GM23338 (cell line): ENCODE results near the gene LHX3. TPM values are rescaled to one million over a fixed set of nuclear protein-coding genes. Genes with fewer than 3 reads are reported as not detected.

Experiments used
- ATAC-seq: fragments of 200-7000 bp; cut with Tn5 transposase; 3 replicates; pipeline ENCODE4 v1.9.1; 2020
- DNase-seq: peaks from one replicate; pipeline ENCODE4 v3.0.0-alpha.2; 2015; ENCODE audit warnings: low spot score
- H2AFZ ChIP-seq: fragments of 200-600 bp; sonication (generic); 2 replicates; pipeline ENCODE4 v1.8.0; 2016; ENCODE audit warnings: antibody characterized with exemption, mild to moderate bottlenecking, moderate library complexity
- H3F3A ChIP-seq: fragments of 200-600 bp; sonication (generic); replicated peaks from 2 replicates; pipeline ENCODE4 v1.8.0; 2017; ENCODE audit warnings: antibody characterized with exemption, mixed run types, low read depth
- H3K27ac ChIP-seq: fragments of 200-600 bp; sonication (generic); 2 replicates; pipeline ENCODE4 v1.6.1; 2016; ENCODE audit warnings: low read depth
- H3K27me3 ChIP-seq: fragments of 200-600 bp; sonication (generic); 2 replicates; pipeline ENCODE4 v1.8.0; 2016; ENCODE audit warnings: mild to moderate bottlenecking, mixed run types, moderate library complexity; ENCODE audit not compliant: insufficient read depth
- H3K36me3 ChIP-seq: fragments of 200-600 bp; sonication (generic); 2 replicates; pipeline ENCODE4 v1.8.0; 2016; ENCODE audit warnings: mild to moderate bottlenecking; ENCODE audit not compliant: insufficient read depth
- H3K4me1 ChIP-seq: fragments of 200-600 bp; sonication (generic); 2 replicates; pipeline ENCODE4 v1.8.0; 2016; ENCODE audit warnings: mild to moderate bottlenecking, moderate library complexity; ENCODE audit not compliant: insufficient read depth
- H3K4me2 ChIP-seq: fragments of 200-600 bp; sonication (generic); 2 replicates; pipeline ENCODE4 v1.7.1; 2017; ENCODE audit warnings: mixed run types
- H3K4me3 ChIP-seq: fragments of 200-600 bp; sonication (generic); 2 replicates; pipeline ENCODE4 v1.6.1; 2016; ENCODE audit warnings: mixed run types
- H3K79me2 ChIP-seq: fragments of 200-600 bp; sonication (generic); replicated peaks from 2 replicates; pipeline ENCODE4 v1.8.0; 2017; ENCODE audit warnings: mild to moderate bottlenecking; ENCODE audit not compliant: insufficient read depth
- H3K9me2 ChIP-seq: fragments of 200-600 bp; sonication (generic); 2 replicates; pipeline ENCODE4 v1.8.0; 2017; ENCODE audit not compliant: insufficient read depth
- H4K20me1 ChIP-seq: fragments of 200-600 bp; sonication (generic); replicated peaks from 2 replicates; pipeline ENCODE4 v1.8.0; 2017; ENCODE audit warnings: mild to moderate bottlenecking; ENCODE audit not compliant: insufficient read depth
- H3K27ac Mint-ChIP-seq: 2 replicates; pipeline ENCODE4 v1.8.0; 2020; ENCODE audit warnings: inconsistent platforms, mild to moderate bottlenecking, moderate library complexity, mixed read lengths
- H3K27me3 Mint-ChIP-seq: 3 replicates; pipeline ENCODE4 v1.8.0; 2022; ENCODE audit warnings: low read depth, mild to moderate bottlenecking, moderate library complexity, mixed read lengths, inconsistent platforms; ENCODE audit not compliant: insufficient read depth, poor library complexity
- H3K36me3 Mint-ChIP-seq: 3 replicates; pipeline ENCODE4 v1.8.0; 2021; ENCODE audit warnings: low read depth, mild to moderate bottlenecking, inconsistent platforms, moderate library complexity, mixed read lengths
- H3K4me1 Mint-ChIP-seq: 3 replicates; pipeline ENCODE4 v1.8.0; 2020; ENCODE audit warnings: mild to moderate bottlenecking, inconsistent platforms, mixed read lengths
- H3K4me3 Mint-ChIP-seq: 3 replicates; pipeline ENCODE4 v1.8.0; 2021; ENCODE audit warnings: moderate library complexity, mild to moderate bottlenecking, inconsistent platforms, mixed read lengths
- H3K9me3 Mint-ChIP-seq: 3 replicates; pipeline ENCODE4 v1.8.0; 2020; ENCODE audit warnings: moderate library complexity, mild to moderate bottlenecking, inconsistent platforms, mixed read lengths
- CREB1 ChIP-seq: fragments of 250-450 bp; sonication (Bioruptor Pico); IDR thresholded peaks from 2 replicates; pipeline ENCODE4 v1.5.0; 2020; ENCODE audit warnings: low read depth, mild to moderate bottlenecking, moderate library complexity
- EZH2 ChIP-seq: fragments of 200-600 bp; sonication (generic); IDR thresholded peaks from one replicate; pipeline ENCODE4 v1.8.0; 2017; ENCODE audit warnings: antibody characterized with exemption, mild to moderate bottlenecking, low read depth; ENCODE audit not compliant: unreplicated experiment
- EZH2phosphoT487 ChIP-seq: fragments of 200-600 bp; sonication (generic); IDR thresholded peaks from one replicate; pipeline ENCODE4 v1.8.1; 2018; ENCODE audit warnings: antibody characterized with exemption; ENCODE audit not compliant: unreplicated experiment
- JUNB ChIP-seq: IDR thresholded peaks from one replicate; pipeline ENCODE4 v1.6.1; 2016; ENCODE audit warnings: antibody characterized with exemption; ENCODE audit not compliant: unreplicated experiment
- NANOG ChIP-seq: IDR thresholded peaks from 2 replicates; pipeline ENCODE4 v1.6.1; 2016; ENCODE audit warnings: antibody characterized with exemption, borderline replicate concordance
- POLR2AphosphoS5 ChIP-seq: IDR thresholded peaks from 2 replicates; pipeline ENCODE4 v1.6.1; 2016; ENCODE audit warnings: antibody characterized with exemption, low read depth
- STAT1 ChIP-seq: IDR thresholded peaks from one replicate; pipeline ENCODE4 v1.6.1; 2016; ENCODE audit warnings: antibody characterized with exemption; ENCODE audit not compliant: unreplicated experiment
- ZNF114 ChIP-seq: fragments of 250-450 bp; sonication (Bioruptor Pico); IDR thresholded peaks from 2 replicates; pipeline ENCODE4 v1.5.0; 2020; ENCODE audit warnings: mild to moderate bottlenecking, moderate library complexity
- ZNF331 ChIP-seq: fragments of 250-450 bp; sonication (Bioruptor Pico); IDR thresholded peaks from 2 replicates; pipeline ENCODE4 v1.5.0; 2020; ENCODE audit warnings: low read depth, mild to moderate bottlenecking, moderate library complexity
- polyA plus RNA-seq: library from polyadenylated mRNA; unstranded; fragments of >200 nt; fragmentation: Nextera tagmentation; extraction: Ambion mirVana; gene quantifications from 2 replicates; pipeline ENCODE4 v1.2.1, GENCODE V29; 2016
- total RNA-seq: library from RNA; depleted of rRNA; stranded (reverse); fragments of >200 nt; shearing (Covaris generic); gene quantifications from 2 replicates; pipeline ENCODE4 v1.2.3, GENCODE V29; 2014
- TF ChIP-seq, protein P1 (sequence below), 2 experiments: fragments of 200-600 bp in 1 of 2; sonication (generic) in 1 of 2; conservative IDR thresholded peaks; 2 replicates each; pipeline versions ENCODE4 v1.5.1 to v1.6.1; 2016 to 2017; ENCODE audit warnings: antibody characterized with exemption in 2 of 2, low read depth in 2 of 2, mild to moderate bottlenecking in 2 of 2, moderate library complexity in 1 of 2
- TF ChIP-seq, protein P2 (sequence below): IDR thresholded peaks from 2 replicates; pipeline ENCODE4 v1.6.1; 2016; ENCODE audit warnings: antibody characterized with exemption
- TF ChIP-seq, protein P3 (sequence below): fragments of 250-450 bp; sonication (Bioruptor Pico); IDR thresholded peaks from 2 replicates; pipeline ENCODE4 v1.5.0; 2020; ENCODE audit warnings: mild to moderate bottlenecking, moderate library complexity
- TF ChIP-seq, protein P4 (sequence below): IDR thresholded peaks from one replicate; pipeline ENCODE4 v1.6.1; 2018; ENCODE audit warnings: antibody characterized with exemption; ENCODE audit not compliant: unreplicated experiment

LHX3 gene
- total and polyA plus RNA-seq, 2 experiments from 2014 or later: 0.08 TPM; not detected in 1

DNA sequence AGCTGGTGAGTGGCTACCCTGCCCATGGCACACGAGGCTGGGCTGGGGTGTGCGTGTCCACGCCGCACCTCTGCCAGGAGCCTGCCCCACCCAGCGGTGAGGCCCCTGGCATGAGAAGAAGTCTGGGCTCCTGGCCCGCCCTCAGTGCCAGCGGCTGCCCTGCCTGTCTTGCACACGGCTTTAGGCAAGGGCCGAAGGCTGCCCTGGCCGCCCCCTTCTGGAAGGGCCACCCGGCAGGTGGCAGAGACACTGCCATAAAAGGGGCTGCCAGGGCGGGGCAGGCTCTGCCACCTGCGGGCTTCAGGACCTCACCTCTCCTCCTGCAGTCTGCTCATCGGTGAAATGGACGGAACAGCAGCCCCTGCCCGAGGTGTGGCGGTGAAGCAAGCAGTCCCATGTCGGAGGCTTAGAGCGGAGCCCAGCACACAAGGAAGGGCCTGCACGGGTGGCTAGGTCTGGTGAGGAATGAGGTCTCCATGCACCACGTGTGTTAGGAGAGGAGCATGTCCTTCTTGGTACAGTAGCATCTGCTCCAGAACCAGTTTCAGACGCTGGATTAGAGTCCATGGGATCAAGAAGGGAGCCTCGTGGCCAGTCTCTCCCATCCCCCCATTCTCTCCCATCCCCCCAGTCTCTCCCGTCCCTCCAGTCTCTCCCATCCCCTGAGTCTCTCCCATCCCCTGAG, 51.4 kb downstream of the LHX3 start:
- H3K27me3 ChIP-seq: no peaks in the 10 kb centered on the region
- no peak for ATAC-seq

More for the DNA sequence above, 51.4 kb downstream of the LHX3 start:
- no peaks in the 10 kb centered on the region for H4K20me1 ChIP-seq
- H3K4me1 Mint-ChIP-seq: peaks cover 27% of the 10 kb centered on the region
- no peak overlapping the region for H3K27ac Mint-ChIP-seq
- H3F3A ChIP-seq: 0 out of 2 replicates have a peak, but pooled peaks cover 3% of the 10 kb centered on the region
- H3K4me3 Mint-ChIP-seq: no peak overlapping the region
- H3K36me3 Mint-ChIP-seq: peaks cover 2% of the 10 kb centered on the region; the same call in 2 of the 3 replicates
- H3K9me3 Mint-ChIP-seq: peaks cover 7% of the 10 kb centered on the region; the same call in 1 of the 3 replicates
- no peak overlapping the region for H3K27ac ChIP-seq
- no peak for TF ChIP-seq CREB1 (CRISPR knock-in tag)
- TF ChIP-seq STAT1: no peak
- TF ChIP-seq, protein P1, sequence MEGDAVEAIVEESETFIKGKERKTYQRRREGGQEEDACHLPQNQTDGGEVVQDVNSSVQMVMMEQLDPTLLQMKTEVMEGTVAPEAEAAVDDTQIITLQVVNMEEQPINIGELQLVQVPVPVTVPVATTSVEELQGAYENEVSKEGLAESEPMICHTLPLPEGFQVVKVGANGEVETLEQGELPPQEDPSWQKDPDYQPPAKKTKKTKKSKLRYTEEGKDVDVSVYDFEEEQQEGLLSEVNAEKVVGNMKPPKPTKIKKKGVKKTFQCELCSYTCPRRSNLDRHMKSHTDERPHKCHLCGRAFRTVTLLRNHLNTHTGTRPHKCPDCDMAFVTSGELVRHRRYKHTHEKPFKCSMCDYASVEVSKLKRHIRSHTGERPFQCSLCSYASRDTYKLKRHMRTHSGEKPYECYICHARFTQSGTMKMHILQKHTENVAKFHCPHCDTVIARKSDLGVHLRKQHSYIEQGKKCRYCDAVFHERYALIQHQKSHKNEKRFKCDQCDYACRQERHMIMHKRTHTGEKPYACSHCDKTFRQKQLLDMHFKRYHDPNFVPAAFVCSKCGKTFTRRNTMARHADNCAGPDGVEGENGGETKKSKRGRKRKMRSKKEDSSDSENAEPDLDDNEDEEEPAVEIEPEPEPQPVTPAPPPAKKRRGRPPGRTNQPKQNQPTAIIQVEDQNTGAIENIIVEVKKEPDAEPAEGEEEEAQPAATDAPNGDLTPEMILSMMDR (conservative IDR thresholded peaks at IDR 0.05; ENCODE audit: low read depth in 2 of 2): no peak
- TF ChIP-seq, protein P2, sequence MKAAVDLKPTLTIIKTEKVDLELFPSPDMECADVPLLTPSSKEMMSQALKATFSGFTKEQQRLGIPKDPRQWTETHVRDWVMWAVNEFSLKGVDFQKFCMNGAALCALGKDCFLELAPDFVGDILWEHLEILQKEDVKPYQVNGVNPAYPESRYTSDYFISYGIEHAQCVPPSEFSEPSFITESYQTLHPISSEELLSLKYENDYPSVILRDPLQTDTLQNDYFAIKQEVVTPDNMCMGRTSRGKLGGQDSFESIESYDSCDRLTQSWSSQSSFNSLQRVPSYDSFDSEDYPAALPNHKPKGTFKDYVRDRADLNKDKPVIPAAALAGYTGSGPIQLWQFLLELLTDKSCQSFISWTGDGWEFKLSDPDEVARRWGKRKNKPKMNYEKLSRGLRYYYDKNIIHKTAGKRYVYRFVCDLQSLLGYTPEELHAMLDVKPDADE: no peak
- TF ChIP-seq, protein P3, sequence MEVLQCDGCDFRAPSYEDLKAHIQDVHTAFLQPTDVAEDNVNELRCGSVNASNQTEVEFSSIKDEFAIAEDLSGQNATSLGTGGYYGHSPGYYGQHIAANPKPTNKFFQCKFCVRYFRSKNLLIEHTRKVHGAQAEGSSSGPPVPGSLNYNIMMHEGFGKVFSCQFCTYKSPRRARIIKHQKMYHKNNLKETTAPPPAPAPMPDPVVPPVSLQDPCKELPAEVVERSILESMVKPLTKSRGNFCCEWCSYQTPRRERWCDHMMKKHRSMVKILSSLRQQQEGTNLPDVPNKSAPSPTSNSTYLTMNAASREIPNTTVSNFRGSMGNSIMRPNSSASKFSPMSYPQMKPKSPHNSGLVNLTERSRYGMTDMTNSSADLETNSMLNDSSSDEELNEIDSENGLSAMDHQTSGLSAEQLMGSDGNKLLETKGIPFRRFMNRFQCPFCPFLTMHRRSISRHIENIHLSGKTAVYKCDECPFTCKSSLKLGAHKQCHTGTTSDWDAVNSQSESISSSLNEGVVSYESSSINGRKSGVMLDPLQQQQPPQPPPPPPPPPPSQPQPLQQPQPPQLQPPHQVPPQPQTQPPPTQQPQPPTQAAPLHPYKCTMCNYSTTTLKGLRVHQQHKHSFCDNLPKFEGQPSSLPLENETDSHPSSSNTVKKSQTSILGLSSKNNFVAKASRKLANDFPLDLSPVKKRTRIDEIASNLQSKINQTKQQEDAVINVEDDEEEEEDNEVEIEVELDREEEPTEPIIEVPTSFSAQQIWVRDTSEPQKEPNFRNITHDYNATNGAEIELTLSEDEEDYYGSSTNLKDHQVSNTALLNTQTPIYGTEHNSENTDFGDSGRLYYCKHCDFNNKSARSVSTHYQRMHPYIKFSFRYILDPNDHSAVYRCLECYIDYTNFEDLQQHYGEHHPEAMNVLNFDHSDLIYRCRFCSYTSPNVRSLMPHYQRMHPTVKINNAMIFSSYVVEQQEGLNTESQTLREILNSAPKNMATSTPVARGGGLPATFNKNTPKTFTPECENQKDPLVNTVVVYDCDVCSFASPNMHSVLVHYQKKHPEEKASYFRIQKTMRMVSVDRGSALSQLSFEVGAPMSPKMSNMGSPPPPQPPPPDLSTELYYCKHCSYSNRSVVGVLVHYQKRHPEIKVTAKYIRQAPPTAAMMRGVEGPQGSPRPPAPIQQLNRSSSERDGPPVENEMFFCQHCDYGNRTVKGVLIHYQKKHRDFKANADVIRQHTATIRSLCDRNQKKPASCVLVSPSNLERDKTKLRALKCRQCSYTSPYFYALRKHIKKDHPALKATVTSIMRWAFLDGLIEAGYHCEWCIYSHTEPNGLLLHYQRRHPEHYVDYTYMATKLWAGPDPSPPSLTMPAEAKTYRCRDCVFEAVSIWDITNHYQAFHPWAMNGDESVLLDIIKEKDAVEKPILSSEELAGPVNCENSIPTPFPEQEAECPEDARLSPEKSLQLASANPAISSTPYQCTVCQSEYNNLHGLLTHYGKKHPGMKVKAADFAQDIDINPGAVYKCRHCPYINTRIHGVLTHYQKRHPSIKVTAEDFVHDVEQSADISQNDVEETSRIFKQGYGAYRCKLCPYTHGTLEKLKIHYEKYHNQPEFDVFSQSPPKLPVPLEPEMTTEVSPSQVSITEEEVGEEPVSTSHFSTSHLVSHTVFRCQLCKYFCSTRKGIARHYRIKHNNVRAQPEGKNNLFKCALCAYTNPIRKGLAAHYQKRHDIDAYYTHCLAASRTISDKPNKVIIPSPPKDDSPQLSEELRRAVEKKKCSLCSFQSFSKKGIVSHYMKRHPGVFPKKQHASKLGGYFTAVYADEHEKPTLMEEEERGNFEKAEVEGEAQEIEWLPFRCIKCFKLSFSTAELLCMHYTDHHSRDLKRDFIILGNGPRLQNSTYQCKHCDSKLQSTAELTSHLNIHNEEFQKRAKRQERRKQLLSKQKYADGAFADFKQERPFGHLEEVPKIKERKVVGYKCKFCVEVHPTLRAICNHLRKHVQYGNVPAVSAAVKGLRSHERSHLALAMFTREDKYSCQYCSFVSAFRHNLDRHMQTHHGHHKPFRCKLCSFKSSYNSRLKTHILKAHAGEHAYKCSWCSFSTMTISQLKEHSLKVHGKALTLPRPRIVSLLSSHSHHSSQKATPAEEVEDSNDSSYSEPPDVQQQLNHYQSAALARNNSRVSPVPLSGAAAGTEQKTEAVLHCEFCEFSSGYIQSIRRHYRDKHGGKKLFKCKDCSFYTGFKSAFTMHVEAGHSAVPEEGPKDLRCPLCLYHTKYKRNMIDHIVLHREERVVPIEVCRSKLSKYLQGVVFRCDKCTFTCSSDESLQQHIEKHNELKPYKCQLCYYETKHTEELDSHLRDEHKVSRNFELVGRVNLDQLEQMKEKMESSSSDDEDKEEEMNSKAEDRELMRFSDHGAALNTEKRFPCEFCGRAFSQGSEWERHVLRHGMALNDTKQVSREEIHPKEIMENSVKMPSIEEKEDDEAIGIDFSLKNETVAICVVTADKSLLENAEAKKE (CRISPR knock-in tag): no peak
- no peak for TF ChIP-seq ZNF114 (CRISPR knock-in tag)
- TF ChIP-seq NANOG: no peak
- TF ChIP-seq, protein P4, sequence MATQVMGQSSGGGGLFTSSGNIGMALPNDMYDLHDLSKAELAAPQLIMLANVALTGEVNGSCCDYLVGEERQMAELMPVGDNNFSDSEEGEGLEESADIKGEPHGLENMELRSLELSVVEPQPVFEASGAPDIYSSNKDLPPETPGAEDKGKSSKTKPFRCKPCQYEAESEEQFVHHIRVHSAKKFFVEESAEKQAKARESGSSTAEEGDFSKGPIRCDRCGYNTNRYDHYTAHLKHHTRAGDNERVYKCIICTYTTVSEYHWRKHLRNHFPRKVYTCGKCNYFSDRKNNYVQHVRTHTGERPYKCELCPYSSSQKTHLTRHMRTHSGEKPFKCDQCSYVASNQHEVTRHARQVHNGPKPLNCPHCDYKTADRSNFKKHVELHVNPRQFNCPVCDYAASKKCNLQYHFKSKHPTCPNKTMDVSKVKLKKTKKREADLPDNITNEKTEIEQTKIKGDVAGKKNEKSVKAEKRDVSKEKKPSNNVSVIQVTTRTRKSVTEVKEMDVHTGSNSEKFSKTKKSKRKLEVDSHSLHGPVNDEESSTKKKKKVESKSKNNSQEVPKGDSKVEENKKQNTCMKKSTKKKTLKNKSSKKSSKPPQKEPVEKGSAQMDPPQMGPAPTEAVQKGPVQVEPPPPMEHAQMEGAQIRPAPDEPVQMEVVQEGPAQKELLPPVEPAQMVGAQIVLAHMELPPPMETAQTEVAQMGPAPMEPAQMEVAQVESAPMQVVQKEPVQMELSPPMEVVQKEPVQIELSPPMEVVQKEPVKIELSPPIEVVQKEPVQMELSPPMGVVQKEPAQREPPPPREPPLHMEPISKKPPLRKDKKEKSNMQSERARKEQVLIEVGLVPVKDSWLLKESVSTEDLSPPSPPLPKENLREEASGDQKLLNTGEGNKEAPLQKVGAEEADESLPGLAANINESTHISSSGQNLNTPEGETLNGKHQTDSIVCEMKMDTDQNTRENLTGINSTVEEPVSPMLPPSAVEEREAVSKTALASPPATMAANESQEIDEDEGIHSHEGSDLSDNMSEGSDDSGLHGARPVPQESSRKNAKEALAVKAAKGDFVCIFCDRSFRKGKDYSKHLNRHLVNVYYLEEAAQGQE: no peak
- TF ChIP-seq POLR2AphosphoS5: no peak
- TF ChIP-seq ZNF331 (CRISPR knock-in tag): no peak
- no peak for TF ChIP-seq JUNB
- TF ChIP-seq EZH2phosphoT487: no peak
- TF ChIP-seq EZH2: no peak
- H3K9me2 ChIP-seq: no peaks in the 10 kb centered on the region
- DNase-seq: no peak
- H3K4me3 ChIP-seq: no peak overlapping the region
- peaks cover 12% of the 10 kb centered on the region; the same call in 1 of the 2 replicates for H3K4me1 ChIP-seq
- H3K79me2 ChIP-seq: no peaks in the 10 kb centered on the region
- no peak overlapping the region for H2AFZ ChIP-seq
- peaks cover 6% of the 10 kb centered on the region for H3K27me3 Mint-ChIP-seq
- no peak overlapping the region for H3K4me2 ChIP-seq
- H3K36me3 ChIP-seq: no peaks in the 10 kb centered on the region
